ENCODE data around the gene C3orf20. TPM values are rescaled to one million over a fixed set of nuclear protein-coding genes. Genes with fewer than 3 reads are reported as not detected.

The C3orf20 gene
- total and polyA plus RNA-seq, 9 of the 15 experiments (the other 6 are each of a cell fraction or from before 2014, with no cell fraction given) = 0.04 TPM; not detected in 8

DNA sequence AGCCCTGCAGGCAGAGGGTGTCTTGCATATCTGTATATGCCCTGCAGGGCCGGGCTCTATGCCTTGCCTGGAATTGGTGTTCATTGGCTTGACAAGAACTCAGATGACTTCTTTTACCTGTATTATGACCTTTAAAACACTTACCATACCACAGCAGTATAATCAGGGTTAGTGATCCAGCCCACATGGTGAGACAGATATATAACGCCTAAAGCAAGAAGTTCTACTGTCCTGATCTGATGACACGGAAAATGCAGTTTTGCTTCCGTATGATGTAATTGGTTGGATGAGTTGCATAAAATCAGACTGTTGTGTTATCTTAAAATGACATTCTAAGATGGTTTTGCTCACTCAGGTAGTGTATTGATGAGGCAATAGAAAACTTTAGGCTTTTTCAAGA, 14.0 kb upstream of the C3orf20 start (continued):
- TF ChIP-seq, protein P1, sequence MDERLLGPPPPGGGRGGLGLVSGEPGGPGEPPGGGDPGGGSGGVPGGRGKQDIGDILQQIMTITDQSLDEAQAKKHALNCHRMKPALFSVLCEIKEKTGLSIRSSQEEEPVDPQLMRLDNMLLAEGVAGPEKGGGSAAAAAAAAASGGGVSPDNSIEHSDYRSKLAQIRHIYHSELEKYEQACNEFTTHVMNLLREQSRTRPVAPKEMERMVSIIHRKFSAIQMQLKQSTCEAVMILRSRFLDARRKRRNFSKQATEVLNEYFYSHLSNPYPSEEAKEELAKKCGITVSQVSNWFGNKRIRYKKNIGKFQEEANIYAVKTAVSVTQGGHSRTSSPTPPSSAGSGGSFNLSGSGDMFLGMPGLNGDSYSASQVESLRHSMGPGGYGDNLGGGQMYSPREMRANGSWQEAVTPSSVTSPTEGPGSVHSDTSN (CRISPR knock-in tag; IDR thresholded peaks at IDR 0.05; ENCODE audit: low read depth) = no peak
- TF ChIP-seq, protein P1 (tag; conservative IDR thresholded peaks at IDR 0.05; ENCODE audit: low read depth) = no peak
- TF ChIP-seq TRIM28 (IDR thresholded peaks at IDR 0.05) (no peak), MCM2 (IDR thresholded peaks at IDR 0.05; ENCODE audit: low read depth) (no peak), MTA1 (IDR thresholded peaks at IDR 0.05; ENCODE audit: borderline replicate concordance) (no peak), EP400 (IDR thresholded peaks at IDR 0.05) (0 out of 2 replicates have a peak, but pooled peaks have one; percentile 22), HNRNPUL1 (IDR thresholded peaks at IDR 0.05; ENCODE audit: low read length) (no peak), ZNF668 (CRISPR knock-in tag; IDR thresholded peaks at IDR 0.05) (no peak), BCL6 (CRISPR knock-in tag; IDR thresholded peaks at IDR 0.05) (no peak), ZNF584 (CRISPR knock-in tag; IDR thresholded peaks at IDR 0.05; ENCODE audit: low read depth) (no peak), C11orf30 (IDR thresholded peaks at IDR 0.05; ENCODE audit: low read depth) (peak; percentile 55), DACH1 (IDR thresholded peaks at IDR 0.05; ENCODE audit: partially characterized antibody) (no peak)
- TF ChIP-seq, protein P2, sequence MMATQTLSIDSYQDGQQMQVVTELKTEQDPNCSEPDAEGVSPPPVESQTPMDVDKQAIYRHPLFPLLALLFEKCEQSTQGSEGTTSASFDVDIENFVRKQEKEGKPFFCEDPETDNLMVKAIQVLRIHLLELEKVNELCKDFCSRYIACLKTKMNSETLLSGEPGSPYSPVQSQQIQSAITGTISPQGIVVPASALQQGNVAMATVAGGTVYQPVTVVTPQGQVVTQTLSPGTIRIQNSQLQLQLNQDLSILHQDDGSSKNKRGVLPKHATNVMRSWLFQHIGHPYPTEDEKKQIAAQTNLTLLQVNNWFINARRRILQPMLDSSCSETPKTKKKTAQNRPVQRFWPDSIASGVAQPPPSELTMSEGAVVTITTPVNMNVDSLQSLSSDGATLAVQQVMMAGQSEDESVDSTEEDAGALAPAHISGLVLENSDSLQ (IDR thresholded peaks at IDR 0.05) = 0 out of 2 replicates have a peak, but pooled peaks have one; percentile 6
- TF ChIP-seq, protein P3, sequence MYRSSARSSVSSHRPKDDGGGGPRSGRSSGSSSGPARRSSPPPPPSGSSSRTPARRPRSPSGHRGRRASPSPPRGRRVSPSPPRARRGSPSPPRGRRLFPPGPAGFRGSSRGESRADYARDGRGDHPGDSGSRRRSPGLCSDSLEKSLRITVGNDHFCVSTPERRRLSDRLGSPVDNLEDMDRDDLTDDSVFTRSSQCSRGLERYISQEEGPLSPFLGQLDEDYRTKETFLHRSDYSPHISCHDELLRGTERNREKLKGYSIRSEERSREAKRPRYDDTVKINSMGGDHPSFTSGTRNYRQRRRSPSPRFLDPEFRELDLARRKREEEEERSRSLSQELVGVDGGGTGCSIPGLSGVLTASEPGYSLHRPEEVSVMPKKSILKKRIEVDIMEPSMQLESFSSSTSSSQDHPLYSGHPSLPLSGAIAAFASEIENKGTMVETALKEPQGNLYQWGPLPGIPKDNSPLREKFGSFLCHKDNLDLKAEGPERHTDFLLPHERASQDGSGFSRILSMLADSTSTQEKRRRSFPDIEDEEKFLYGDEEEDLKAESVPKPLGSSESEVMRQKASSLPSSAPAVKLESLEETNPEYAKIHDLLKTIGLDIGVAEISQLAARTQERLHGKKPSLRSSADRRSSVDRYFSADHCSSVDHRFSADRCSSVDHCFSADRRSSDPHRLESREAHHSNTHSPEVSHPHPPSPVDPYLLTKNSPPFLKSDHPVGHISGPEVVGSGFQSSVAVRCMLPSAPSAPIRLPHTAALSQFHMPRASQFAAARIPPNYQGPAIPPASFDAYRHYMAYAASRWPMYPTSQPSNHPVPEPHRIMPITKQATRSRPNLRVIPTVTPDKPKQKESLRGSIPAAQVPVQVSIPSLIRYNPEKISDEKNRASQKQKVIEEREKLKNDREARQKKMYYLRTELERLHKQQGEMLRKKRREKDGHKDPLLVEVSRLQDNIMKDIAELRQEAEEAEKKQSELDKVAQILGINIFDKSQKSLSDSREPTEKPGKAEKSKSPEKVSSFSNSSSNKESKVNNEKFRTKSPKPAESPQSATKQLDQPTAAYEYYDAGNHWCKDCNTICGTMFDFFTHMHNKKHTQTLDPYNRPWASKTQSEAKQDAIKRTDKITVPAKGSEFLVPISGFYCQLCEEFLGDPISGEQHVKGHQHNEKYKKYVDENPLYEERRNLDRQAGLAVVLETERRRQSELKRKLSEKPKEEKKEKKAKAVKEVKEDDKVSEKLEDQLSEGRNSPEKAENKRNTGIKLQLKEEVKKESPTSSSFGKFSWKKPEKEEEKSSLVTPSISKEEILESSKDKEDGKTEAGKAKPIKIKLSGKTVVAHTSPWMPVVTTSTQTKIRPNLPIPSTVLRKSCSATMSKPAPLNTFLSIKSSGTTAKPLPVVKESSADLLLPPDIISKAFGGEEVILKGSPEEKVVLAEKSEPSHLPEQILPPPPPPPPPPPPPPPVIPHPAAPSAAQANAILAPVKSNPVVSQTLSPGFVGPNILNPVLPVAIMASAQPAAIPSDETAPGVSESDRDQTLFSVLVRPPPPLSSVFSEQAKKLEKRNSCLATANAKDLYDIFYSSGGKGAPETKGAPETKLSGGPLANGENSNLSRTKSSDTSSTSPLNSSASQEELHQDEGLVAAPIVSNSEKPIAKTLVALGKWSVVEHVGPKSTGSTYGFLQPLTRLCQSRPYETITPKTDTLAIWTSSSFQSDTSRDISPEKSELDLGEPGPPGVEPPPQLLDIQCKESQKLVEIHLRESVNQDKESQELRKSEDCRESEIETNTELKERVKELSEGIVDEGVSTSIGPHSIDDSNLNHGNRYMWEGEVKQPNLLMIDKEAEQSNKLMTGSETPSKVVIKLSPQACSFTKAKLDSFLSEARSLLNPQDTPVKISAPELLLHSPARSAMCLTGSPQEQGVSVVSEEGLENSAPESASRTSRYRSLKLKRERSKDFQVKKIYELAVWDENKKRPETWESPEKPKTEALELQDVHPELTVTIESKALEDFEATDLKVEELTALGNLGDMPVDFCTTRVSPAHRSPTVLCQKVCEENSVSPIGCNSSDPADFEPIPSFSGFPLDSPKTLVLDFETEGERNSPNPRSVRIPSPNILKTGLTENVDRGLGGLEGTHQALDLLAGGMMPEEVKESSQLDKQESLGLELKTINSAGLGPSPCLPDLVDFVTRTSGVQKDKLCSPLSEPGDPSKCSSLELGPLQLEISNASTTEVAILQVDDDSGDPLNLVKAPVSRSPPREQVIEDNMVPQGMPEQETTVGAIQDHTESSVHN (IDR thresholded peaks at IDR 0.05; ENCODE audit: borderline replicate concordance in 1 of 2, low read depth in 1 of 2) = no peak
- TF ChIP-seq, protein P4, sequence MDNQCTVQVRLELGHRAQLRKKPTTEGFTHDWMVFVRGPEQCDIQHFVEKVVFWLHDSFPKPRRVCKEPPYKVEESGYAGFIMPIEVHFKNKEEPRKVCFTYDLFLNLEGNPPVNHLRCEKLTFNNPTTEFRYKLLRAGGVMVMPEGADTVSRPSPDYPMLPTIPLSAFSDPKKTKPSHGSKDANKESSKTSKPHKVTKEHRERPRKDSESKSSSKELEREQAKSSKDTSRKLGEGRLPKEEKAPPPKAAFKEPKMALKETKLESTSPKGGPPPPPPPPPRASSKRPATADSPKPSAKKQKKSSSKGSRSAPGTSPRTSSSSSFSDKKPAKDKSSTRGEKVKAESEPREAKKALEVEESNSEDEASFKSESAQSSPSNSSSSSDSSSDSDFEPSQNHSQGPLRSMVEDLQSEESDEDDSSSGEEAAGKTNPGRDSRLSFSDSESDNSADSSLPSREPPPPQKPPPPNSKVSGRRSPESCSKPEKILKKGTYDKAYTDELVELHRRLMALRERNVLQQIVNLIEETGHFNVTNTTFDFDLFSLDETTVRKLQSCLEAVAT (IDR thresholded peaks at IDR 0.05) = no peak
